Endothelial cell of umbilical vein (primary cell): ENCODE measurements around the gene NDUFAF2. TPM values are rescaled to one million over a fixed set of nuclear protein-coding genes. Genes with fewer than 3 reads are reported as not detected.

Experiments used
- BruUV-seq: library from RNA; stranded (reverse); fragments of 400-500 nt; replicated peaks from 2 replicates; lab custom pipeline; 2021; lab: Mats Ljungman, UMichigan
- CTCF ChIA-PET: fragments of 300-600, 350-600 bp; sonication (Branson Sonifier 250); formaldehyde crosslinking; loops from one replicate; lab custom pipeline; 2021; ENCODE audit warnings: antibody characterized with exemption, inconsistent platforms; lab: Charles Lee
- POLR2A ChIA-PET: fragments of 300-600, 350-600 bp; sonication (Branson Sonifier 250); formaldehyde crosslinking; loops from one replicate; lab custom pipeline; 2021; ENCODE audit warnings: antibody characterized with exemption, inconsistent platforms; lab: Charles Lee
- DNase-seq: peaks from one replicate; pipeline ENCODE4 v3.0.0-alpha.2; 2011; ENCODE audit warnings: low read depth, low spot score
- FAIRE-seq: peaks from 2 replicates; lab custom pipeline; 2011; peaks lifted over from hg19 to GRCh38; lab: Jason Lieb, UNC
- H2AFZ ChIP-seq: 2 replicates; pipeline ENCODE4 v1.6.0; 2012; ENCODE audit warnings: low read depth, low read length, control low read depth, inconsistent platforms
- H3K27ac ChIP-seq: 2 replicates; pipeline ENCODE4 v1.5.1; 2011; ENCODE audit warnings: low read depth, mild to moderate bottlenecking, control low read depth, low read length, moderate library complexity; ENCODE audit not compliant: insufficient read depth
- H3K27me3 ChIP-seq, 2 experiments: 2 replicates each; pipeline versions ENCODE4 v1.6.0 to v1.6.1; 2011; ENCODE audit warnings: low read length in 2 of 2, mixed read lengths in 1 of 2; ENCODE audit not compliant: control insufficient read depth in 2 of 2, insufficient read depth in 2 of 2
- H3K36me3 ChIP-seq, 2 experiments: 2 replicates in 1 of 2; 3 replicates in 1 of 2; pipeline ENCODE4 v1.5.1; 2011; ENCODE audit warnings: low read length in 2 of 2, mild to moderate bottlenecking in 1 of 2, moderate library complexity in 1 of 2; ENCODE audit not compliant: control insufficient read depth in 2 of 2, insufficient read depth in 2 of 2; ENCODE audit errors: extremely low read depth in 1 of 2
- H3K4me1 ChIP-seq: 3 replicates; pipeline ENCODE4 v1.5.1; 2011; ENCODE audit warnings: mild to moderate bottlenecking, low read length; ENCODE audit not compliant: control insufficient read depth, insufficient read depth; ENCODE audit errors: extremely low read depth
- H3K4me2 ChIP-seq: 2 replicates; pipeline ENCODE4 v1.6.1; 2011; ENCODE audit warnings: low read length, control low read depth, mixed read lengths; ENCODE audit not compliant: insufficient read depth
- H3K4me3 ChIP-seq, 3 experiments: fragments of 200-600 bp in 1 of 3; sonication (generic), shearing (Covaris generic) in 1 of 3; replicated peaks in 1 of 3; 2 replicates each; pipeline ENCODE4 v1.5.1; 2011 to 2016; ENCODE audit warnings: control low read depth in 3 of 3, low read length in 3 of 3, mild to moderate bottlenecking in 2 of 3, inconsistent platforms in 1 of 3, low read depth in 1 of 3, moderate library complexity in 1 of 3; ENCODE audit not compliant: insufficient read depth in 1 of 3
- H3K79me2 ChIP-seq: 2 replicates; pipeline ENCODE4 v1.6.0; 2012; ENCODE audit warnings: low read length, inconsistent platforms; ENCODE audit not compliant: control insufficient read depth, insufficient read depth
- H3K9ac ChIP-seq: replicated peaks from 2 replicates; pipeline ENCODE3; 2011; ENCODE audit warnings: low read length, control low read depth; ENCODE audit not compliant: insufficient read depth; ENCODE audit errors: extremely low read depth
- H3K9me1 ChIP-seq: replicated peaks from 3 replicates; pipeline ENCODE4 v1.6.0; 2011; ENCODE audit warnings: mild to moderate bottlenecking, low read length; ENCODE audit not compliant: control insufficient read depth, insufficient read depth; ENCODE audit errors: extremely low read depth
- H3K9me3 ChIP-seq: replicated peaks from 2 replicates; pipeline ENCODE4 v1.5.1; 2012; ENCODE audit warnings: low read length, inconsistent platforms; ENCODE audit not compliant: control insufficient read depth, insufficient read depth
- H4K20me1 ChIP-seq: replicated peaks from 2 replicates; pipeline ENCODE3; 2011; ENCODE audit warnings: mild to moderate bottlenecking, low read length; ENCODE audit not compliant: control insufficient read depth, insufficient read depth; ENCODE audit errors: extremely low read depth
- EZH2 ChIP-seq: IDR thresholded peaks from 2 replicates; pipeline ENCODE4 v1.6.1; 2012; ENCODE audit warnings: borderline replicate concordance, low read depth, mild to moderate bottlenecking, moderate library complexity, low read length, inconsistent platforms; ENCODE audit not compliant: severe bottlenecking
- FOS ChIP-seq: IDR thresholded peaks from 2 replicates; pipeline ENCODE4 v1.6.1; 2011; ENCODE audit warnings: mild to moderate bottlenecking, low read length, moderate library complexity, borderline replicate concordance; ENCODE audit not compliant: insufficient read depth
- GATA2 ChIP-seq: IDR thresholded peaks from 2 replicates; pipeline ENCODE4 v1.7.0; 2011; ENCODE audit warnings: low read depth, mild to moderate bottlenecking, moderate library complexity, mixed read lengths, low read length; ENCODE audit not compliant: insufficient read length, insufficient read depth
- JUN ChIP-seq: IDR thresholded peaks from 2 replicates; pipeline ENCODE4 v1.6.1; 2011; ENCODE audit warnings: borderline replicate concordance, low read depth; ENCODE audit not compliant: insufficient read length, insufficient read depth
- MAX ChIP-seq: IDR thresholded peaks from 2 replicates; pipeline ENCODE4 v1.6.1; 2011; ENCODE audit not compliant: insufficient read depth, insufficient read length
- MYC ChIP-seq: IDR thresholded peaks from one replicate; pipeline ENCODE4 v1.6.1; 2011; ENCODE audit warnings: mild to moderate bottlenecking, low read depth, low read length
- POLR2A ChIP-seq: IDR thresholded peaks from 2 replicates; pipeline ENCODE4 v1.6.1; 2012; ENCODE audit warnings: low read depth, mild to moderate bottlenecking, control low read depth, low read length
- POLR2AphosphoS5 ChIP-seq: IDR thresholded peaks from 2 replicates; pipeline ENCODE4 v1.6.1; 2012; ENCODE audit warnings: low read depth, mild to moderate bottlenecking, control low read depth, low read length, moderate library complexity; ENCODE audit not compliant: insufficient read depth
- dilution Hi-C: fragments of 300-500 bp; cut with MboI; formaldehyde crosslinking; loops from one replicate; pipeline ENCODE4 v1.15.0; 2019; ENCODE audit warnings: low sequenced_read_pairs; ENCODE audit not compliant: extremely low pct_ligation_motif_present
- intact Hi-C: fragments of 100-400 bp; cut with micrococcal nuclease; formaldehyde crosslinking; loops from one replicate; pipeline ENCODE4 v1.10.0; 2022
- polyA plus RNA-seq, 4 experiments: library from polyadenylated mRNA; depleted of rRNA in 3 of 4; stranded (reverse) in 3 of 4; unstranded in 1 of 4; fragments of >200 nt; gene quantifications; 2 replicates each; pipeline versions ENCODE4 v1.2.1 to v1.2.3, GENCODE V29; 2011 to 2012; ENCODE audit warnings: missing spikeins in 1 of 4
- total RNA-seq: library from RNA; stranded (reverse); gene quantifications from 2 replicates; pipeline ENCODE4 v1.2.3, GENCODE V29; 2021
- TF ChIP-seq, protein P1 (sequence below), 2 donors: IDR thresholded peaks; 1 replicate in 1 of 2; 2 replicates in 1 of 2; pipeline ENCODE4 v1.5.1; 2011; ENCODE audit warnings: low read length in 2 of 2, mild to moderate bottlenecking in 2 of 2, moderate library complexity in 2 of 2, control low read depth in 1 of 2, inconsistent platforms in 1 of 2, low read depth in 1 of 2; ENCODE audit not compliant: insufficient read depth in 1 of 2; ENCODE audit errors: extremely low read depth in 1 of 2

NDUFAF2 gene
- total and polyA plus RNA-seq, 2 donors (not counting 3 experiments of a cell fraction or from before 2014, with no cell fraction given): 10.7 to 39.9 TPM

GRCh38 chr5:60948738-60949137 lies 3.7 kb downstream of the NDUFAF2 start:
- Histone ChIP-seq H3K4me3 (no peak overlapping the region), H3K36me3 (no peaks in the 10 kb centered on the region), H3K9me1 (no peaks in the 10 kb centered on the region), H3K4me1 (peaks cover 16% of the 10 kb centered on the region), H2AFZ (no peak overlapping the region), H4K20me1 (no peaks in the 10 kb centered on the region), H3K9me3 (no peaks in the 10 kb centered on the region), H3K79me2 (peaks cover 63% of the 10 kb centered on the region), H3K4me2 (no peak overlapping the region), H3K9ac (no peak overlapping the region), H3K27me3 (no peaks in the 10 kb centered on the region), H3K27ac (no peak overlapping the region)
- no peak for DNase-seq
- POLR2A ChIA-PET: no interaction called here
- CTCF ChIA-PET: no interaction called here
- intact Hi-C loops: loop anchor here (5.0 to 10.0 kb wide), 2 partner anchors 271 to 1134 kb away; no protein-coding TSS in a partner anchor
- TF ChIP-seq POLR2A: no peak
- TF ChIP-seq GATA2: no peak
- TF ChIP-seq EZH2: no peak
- no peak for TF ChIP-seq JUN
- no peak for TF ChIP-seq POLR2AphosphoS5
- TF ChIP-seq FOS: no peak
- TF ChIP-seq MYC: no peak
- TF ChIP-seq, protein P1, sequence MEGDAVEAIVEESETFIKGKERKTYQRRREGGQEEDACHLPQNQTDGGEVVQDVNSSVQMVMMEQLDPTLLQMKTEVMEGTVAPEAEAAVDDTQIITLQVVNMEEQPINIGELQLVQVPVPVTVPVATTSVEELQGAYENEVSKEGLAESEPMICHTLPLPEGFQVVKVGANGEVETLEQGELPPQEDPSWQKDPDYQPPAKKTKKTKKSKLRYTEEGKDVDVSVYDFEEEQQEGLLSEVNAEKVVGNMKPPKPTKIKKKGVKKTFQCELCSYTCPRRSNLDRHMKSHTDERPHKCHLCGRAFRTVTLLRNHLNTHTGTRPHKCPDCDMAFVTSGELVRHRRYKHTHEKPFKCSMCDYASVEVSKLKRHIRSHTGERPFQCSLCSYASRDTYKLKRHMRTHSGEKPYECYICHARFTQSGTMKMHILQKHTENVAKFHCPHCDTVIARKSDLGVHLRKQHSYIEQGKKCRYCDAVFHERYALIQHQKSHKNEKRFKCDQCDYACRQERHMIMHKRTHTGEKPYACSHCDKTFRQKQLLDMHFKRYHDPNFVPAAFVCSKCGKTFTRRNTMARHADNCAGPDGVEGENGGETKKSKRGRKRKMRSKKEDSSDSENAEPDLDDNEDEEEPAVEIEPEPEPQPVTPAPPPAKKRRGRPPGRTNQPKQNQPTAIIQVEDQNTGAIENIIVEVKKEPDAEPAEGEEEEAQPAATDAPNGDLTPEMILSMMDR (IDR thresholded peaks at IDR 0.05; ENCODE audit: extremely low read depth in 1 of 2, insufficient read depth in 1 of 2, low read depth in 1 of 2, low read length in 2 of 2): no peak
- no peak for TF ChIP-seq MAX
- FAIRE-seq: no peak
- dilution Hi-C loops: no loop called here
- BruUV-seq: no TSS peak
